H1 (cell line): ENCODE results near the gene ITGB7. TPM values are rescaled to one million over a fixed set of nuclear protein-coding genes. Genes with fewer than 3 reads are reported as not detected.

ENCODE experiments used
- BRCA1 ChIP-seq: IDR thresholded peaks from 2 replicates; pipeline ENCODE4 v1.6.1; 2012; ENCODE audit warnings: low read depth, low read length, improper control_type of control experiment
- JUND ChIP-seq: IDR thresholded peaks from 2 replicates; pipeline ENCODE4 v1.6.1; 2011; ENCODE audit warnings: mild to moderate bottlenecking, improper control_type of control experiment, low read length
- RBBP5 ChIP-seq: IDR thresholded peaks from 2 replicates; pipeline ENCODE4 v1.7.1; 2012; ENCODE audit warnings: low read depth, mild to moderate bottlenecking, inconsistent platforms, low read length, moderate library complexity, borderline replicate concordance
- SIRT6 ChIP-seq: IDR thresholded peaks from one replicate; pipeline ENCODE4 v1.7.1; 2012; ENCODE audit warnings: low read length, inconsistent platforms
- TAF7 ChIP-seq: optimal IDR thresholded peaks from 2 replicates; pipeline ENCODE3; 2011; ENCODE audit warnings: low read depth, mild to moderate bottlenecking, inconsistent platforms, low read length, moderate library complexity, borderline replicate concordance
- ZNF274 ChIP-seq: IDR thresholded peaks from 2 replicates; pipeline ENCODE4 v1.7.0; 2012; ENCODE audit warnings: low read length, borderline replicate concordance; ENCODE audit errors: extremely low read depth
- polyA plus RNA-seq, 7 experiments: library from polyadenylated mRNA; depleted of rRNA in 3 of 7; stranded (reverse) in 5 of 7; unstranded in 2 of 7; fragments of >200 nt in 5 of 7; fragments of 200-250 nt in 2 of 7; gene quantifications; 1 replicate in 5 of 7; 2 replicates in 1 of 7; 4 replicates in 1 of 7; pipeline versions ENCODE4 v1.2.1 to v1.2.3, GENCODE V29; 2011 to 2013; ENCODE audit warnings: missing spikeins in 2 of 7, mixed read lengths in 2 of 7
- total RNA-seq: library from RNA; stranded (reverse); fragmentation: NEBNext Ultra II Directional; extraction: Animal tissue kit (Norgen Biotek cat#: 25700); gene quantifications from 2 replicates; pipeline ENCODE4 v1.2.1, GENCODE V29; 2021
- TF ChIP-seq, protein P1 (sequence below): IDR thresholded peaks from 2 replicates; pipeline ENCODE4 v1.6.1; 2011; ENCODE audit warnings: low read length, improper control_type of control experiment
- TF ChIP-seq, protein P2 (sequence below): IDR thresholded peaks from 2 replicates; pipeline ENCODE4 v1.6.1; 2012; ENCODE audit warnings: inconsistent platforms

ITGB7 gene
- total and polyA plus RNA-seq, 2 of the 8 experiments (the other 6 are each of a cell fraction or from before 2014, with no cell fraction given): 0.35 to 0.54 TPM

DNA sequence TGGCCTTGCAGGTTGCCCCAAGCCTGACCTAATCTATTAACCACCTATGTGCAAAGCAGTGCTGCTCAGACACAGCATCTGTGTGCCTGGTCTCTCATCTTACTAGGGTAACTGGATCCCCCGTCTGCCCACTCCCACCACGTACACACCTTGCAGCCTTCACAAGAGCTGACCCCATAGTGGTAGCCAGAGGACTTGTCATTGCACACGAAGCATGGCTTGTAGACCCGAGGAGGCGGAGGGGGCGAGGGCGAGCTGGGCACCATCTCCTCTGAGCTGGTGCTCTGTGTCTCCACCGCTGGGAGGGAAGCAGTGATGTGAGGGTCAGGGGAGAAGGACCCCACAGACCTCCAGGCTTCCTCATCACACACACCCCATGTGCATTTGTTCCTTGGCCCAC lies 8.4 kb upstream of the ITGB7 start (continued):
- TF ChIP-seq, protein P1, sequence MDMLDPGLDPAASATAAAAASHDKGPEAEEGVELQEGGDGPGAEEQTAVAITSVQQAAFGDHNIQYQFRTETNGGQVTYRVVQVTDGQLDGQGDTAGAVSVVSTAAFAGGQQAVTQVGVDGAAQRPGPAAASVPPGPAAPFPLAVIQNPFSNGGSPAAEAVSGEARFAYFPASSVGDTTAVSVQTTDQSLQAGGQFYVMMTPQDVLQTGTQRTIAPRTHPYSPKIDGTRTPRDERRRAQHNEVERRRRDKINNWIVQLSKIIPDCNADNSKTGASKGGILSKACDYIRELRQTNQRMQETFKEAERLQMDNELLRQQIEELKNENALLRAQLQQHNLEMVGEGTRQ: no peak
- TF ChIP-seq RBBP5 (no peak), ZNF274 (no peak), BRCA1 (no peak), SIRT6 (no peak), TAF7 (no peak), JUND (no peak)
- TF ChIP-seq, protein P2, sequence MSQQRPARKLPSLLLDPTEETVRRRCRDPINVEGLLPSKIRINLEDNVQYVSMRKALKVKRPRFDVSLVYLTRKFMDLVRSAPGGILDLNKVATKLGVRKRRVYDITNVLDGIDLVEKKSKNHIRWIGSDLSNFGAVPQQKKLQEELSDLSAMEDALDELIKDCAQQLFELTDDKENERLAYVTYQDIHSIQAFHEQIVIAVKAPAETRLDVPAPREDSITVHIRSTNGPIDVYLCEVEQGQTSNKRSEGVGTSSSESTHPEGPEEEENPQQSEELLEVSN: no peak
- TF ChIP-seq, all 59 proteins: peak for 0
